ENCODE measurements around the gene ZDHHC3.
"Not testable (repeated sequence)": the region's sequence is repeated elsewhere in the genome, so short reads cannot be mapped to it uniquely, and the experiment has no call there.

The ZDHHC3 gene

DNA sequence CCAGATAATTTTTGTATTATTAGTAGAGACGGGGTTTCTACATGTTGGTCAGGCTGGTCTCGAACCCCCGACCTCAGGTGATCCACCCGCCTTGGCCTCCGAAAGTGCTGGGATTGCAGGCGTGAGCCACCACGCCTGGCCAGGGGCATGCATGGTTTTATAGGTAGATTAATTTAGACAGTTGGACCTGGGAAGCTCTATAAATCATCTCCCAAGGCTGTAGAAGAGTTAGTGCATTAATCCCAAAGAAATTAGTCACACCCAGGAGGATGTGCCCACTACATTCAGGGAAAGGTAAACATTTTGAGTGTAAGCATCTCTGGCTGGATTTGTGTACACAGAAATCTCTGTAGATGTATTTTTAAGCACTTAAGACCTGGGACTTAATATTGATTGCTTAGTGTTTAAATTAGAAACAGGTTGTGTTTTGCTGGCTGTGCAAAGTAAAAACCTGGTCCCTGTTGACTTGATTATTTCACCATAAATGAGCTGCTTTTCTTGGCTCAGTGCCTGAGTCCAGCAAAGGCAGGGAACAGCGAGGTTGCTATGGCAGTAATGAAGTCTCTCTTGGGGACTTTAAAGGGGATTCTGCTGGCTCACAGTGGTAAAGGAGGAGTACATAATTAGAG, 19.3 kb upstream of the ZDHHC3 start:
- peak; percentile 93 for DNase-seq (ENCODE audit: low read depth)

DNA sequence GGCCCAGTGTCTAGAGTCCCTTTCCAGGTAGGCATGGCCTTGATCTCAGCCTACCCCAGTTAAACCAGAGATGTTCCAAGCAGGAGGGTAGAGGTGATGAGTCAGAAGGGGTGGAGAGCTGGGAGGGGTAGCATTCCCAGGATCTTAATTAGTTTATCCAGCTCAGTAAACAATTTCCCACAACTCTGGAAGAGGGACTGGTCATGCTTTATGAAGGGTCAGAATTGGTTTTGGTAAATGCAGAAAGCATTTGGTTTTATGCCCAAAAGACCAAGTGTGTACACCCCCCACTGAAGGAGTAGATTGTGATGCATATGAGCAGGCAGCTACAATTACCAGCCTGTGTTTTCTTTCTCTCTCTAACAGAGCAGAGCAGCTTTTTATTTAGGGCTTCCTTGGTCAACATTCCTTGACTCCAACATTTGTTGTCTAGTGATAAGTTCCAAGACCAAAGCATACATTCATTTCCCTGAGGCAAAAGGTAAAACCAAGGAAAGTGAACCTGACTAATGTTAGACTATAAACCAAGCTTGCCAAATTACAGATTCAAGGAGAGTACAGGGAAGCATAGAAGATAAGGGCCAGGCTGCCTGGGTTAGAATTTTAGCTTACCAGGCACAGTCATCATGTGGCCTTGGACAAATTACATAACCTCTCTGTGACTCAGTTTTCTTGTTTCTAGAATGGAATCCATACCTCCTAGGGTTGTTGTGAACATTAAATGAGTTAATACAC, 17.7 kb upstream of the ZDHHC3 start:
- peak; percentile 88 for DNase-seq (ENCODE audit: low read depth)

DNA sequence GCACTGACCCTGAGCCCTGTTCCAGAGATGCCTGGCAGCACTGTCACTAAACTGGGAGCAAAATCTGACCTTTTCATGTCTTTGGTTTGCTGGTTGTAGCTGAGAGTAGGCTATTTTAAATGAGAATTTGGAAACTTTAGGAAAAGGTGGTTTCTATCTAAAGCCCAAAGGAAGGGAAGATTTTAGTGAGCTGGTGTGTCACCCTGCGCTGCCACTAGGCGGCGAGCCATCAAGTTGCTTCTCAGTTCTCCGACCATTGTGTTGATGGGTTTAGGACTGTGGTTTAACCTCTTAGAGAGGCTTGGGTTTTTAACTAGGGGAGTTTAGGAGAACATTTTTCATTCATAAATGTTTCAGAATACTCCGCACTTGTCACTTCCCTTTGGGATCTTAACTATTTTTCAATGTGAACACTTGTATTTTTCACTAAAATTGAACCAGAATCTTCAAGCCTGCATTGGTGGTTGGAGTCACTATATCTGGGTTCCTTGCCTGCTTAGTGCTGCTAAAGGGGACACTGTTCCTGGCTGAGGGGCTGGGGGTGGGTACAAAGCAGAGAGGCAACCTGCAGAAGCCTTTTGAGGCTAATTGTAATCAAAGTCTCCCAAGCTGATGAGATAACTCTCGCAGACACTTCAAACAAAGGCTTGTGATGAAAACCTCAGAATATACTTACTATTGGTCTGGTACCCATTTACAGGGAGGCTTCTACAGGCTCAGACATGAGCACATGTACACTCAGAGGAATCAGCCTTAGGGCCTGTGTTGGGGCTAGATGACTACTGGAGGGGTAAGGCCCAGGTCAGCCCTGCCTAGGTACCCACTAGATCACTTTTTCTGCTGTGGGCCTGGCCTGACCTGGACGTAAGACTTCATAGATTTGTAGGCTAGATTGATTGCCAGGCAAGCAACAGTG, 16.8 kb upstream of the ZDHHC3 start:
- no peak for DNase-seq (ENCODE audit: low read depth)

DNA sequence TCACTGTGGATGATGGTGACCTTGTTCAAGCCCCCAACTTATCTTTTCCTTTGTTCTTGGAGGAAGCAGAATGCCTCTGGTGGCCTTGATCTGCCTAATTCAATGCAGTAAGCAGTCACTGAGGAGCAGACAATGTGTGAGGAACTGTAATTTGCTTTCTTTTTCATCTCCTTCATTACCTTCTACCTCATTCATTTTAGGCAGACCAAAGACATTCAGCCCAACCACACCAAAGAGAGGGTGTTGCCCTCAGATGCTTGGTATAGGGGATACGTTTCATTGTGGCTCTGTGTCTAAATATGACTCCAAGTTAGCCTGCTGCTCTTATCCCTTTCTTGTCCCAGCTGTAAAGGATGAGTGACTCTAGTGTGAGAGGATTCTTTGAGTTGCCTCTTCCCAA, 15.4 kb upstream of the ZDHHC3 start:
- DNase-seq (ENCODE audit: low read depth), result no peak

DNA sequence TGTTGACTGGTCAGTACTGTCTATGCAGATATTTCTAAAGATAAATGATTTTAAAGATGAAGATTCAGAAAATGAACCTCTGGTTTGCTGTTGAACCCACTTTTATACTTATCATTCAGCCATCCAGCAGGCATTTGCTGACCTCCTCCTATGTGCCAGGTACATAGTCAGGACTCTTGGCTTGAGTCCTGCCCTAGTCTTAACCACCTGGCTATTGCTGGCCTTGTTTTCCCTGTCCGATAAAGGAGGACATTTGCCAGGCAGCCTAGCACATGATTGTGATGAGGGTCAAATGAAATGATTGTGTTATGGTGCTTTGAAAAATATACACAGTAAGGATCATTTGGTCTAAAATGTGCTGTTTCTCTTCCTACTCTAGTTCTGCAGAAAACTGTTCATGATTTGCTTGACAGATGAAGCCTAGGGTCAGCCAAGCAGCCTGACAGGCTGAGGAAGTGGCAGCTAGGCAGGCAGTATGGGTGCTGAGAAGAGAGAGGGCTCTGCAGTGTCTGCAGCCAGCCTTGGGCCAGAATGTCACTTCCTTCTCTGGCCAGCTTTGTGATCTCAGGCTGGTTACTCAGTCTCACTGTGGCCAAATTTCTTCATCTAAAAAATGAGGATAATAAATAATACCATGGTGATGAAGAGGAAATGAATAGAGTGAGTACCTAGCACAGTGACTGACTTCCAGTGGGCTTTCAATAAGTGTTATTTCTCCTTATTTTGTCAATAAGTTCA, 13.8 kb upstream of the ZDHHC3 start:
- DNase-seq (ENCODE audit: low read depth), result no peak

DNA sequence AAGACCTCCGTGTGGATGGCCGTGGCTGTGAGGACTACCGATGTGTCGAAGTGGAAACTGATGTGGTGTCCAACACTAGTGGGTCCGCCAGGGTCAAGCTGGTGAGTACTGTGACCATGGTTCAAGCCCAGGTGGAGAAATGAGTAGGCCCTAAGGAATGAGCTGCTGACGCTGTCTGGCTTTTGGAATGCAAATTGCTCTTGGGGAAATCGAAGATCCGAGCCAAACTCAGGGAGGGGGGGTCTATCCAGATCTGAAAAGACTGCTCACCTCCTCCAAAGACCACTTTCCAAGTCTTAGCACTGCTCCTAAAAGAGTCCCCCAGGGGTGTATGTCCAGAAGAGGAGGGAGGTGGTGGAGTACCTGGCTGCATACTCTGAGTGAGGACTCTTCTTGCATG, 13.2 kb upstream of the ZDHHC3 start:
- DNase-seq (ENCODE audit: low read depth), result no peak

DNA sequence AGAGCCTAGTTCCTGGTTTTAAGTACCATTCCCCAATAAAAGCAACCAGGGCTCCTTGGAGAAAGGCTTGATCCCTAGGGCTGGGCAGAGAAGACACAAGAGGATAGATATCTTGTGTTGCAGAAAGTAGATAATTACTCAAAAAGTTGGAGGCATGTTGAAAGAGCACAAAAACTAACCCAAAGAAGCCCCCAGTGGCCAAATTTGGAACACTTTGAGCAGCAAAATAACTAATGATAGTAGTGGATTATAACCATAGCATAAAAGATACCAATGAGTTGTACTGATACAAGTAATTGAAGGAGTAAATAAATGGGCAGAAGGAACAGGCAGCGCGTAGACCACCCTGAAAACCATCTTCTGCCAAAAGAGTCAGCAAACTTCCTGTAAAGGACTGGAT, 12.1 kb upstream of the ZDHHC3 start:
- peak; percentile 18 for DNase-seq (ENCODE audit: low read depth)

DNA sequence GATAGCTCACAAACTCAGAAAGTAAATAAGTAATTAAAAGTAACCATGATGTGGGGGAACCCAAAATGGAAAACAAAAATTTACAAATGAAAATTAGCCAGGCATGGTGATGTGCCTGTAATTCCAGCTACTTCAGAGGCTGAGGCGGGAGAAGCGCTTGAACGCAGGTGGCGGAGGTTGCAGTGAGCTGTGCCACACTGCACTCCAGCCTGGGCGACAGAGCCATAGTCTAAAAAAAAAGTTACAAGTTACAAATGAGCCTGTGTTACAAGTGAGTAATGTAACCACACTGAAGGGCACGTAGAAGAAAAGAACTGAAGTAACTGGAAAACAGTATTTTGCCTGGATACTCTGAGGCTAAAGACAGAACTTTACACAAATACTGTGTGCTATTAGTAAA, 11.4 kb upstream of the ZDHHC3 start:
- no peak for DNase-seq (ENCODE audit: low read depth)

DNA sequence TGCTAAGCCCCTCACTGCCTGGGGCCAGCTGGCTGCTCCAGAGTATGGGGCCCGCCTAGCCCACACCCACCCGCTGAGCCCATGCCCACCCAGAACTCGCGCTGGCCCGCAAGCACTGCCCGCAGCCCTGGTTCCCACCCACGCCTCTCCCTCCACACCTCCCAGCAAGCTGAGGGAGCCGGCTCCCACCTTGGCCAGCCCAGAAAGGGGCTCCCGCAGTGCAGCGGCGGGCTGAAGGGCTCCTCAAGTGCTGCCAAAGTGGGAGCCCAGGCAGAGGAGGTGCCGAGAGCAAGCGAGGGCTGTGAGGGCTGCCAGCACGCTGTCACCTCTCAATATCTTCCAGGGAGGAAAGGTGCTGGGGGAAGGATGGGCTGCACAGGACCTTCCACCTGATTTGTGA, 10.4 kb upstream of the ZDHHC3 start:
- not testable (repeated sequence) for DNase-seq (ENCODE audit: low read depth)

DNA sequence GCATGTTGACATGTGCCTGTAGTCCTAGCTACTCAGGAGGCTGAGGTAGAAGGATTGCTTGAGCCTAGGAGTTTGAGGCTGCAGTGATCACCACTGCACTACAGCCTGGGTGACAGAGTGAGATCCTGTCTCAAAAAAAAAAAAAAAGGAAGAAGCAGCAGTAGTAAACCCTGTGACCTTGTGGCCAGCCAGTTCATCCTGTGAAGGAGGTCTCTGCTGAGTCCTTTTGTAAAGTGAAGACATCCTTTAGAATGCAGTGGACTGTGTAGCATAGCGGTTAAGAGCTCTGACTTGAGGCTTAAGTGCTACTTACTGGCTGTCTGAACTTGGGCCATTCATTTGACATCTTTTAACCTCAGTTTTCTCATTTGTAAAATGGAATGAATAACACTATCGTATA, 8.4 kb upstream of the ZDHHC3 start:
- no peak for DNase-seq (ENCODE audit: low read depth)

DNA sequence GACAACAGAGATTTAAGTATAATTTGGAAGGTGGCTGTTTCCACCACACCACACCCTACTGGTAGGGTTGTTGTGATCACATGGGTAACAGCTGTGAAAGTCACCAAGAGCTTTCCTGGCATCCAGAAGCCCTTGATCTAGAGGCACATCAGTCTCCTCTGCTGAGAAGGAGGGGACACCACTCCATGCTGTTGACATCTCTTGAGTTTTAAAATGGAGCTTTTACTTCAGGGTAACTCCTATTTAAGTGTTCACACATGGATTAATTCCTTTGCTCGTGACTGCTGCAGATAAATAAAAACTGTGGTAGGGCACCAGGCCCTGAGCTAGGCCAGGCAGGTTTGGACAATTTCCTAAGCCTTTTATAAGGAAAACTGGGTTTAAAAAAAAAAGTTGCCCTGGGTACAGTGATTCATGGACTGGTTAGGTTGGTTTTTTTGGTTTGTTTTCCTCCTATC, 7.5 kb upstream of the ZDHHC3 start:
- DNase-seq (ENCODE audit: low read depth), result peak; percentile 11

DNA sequence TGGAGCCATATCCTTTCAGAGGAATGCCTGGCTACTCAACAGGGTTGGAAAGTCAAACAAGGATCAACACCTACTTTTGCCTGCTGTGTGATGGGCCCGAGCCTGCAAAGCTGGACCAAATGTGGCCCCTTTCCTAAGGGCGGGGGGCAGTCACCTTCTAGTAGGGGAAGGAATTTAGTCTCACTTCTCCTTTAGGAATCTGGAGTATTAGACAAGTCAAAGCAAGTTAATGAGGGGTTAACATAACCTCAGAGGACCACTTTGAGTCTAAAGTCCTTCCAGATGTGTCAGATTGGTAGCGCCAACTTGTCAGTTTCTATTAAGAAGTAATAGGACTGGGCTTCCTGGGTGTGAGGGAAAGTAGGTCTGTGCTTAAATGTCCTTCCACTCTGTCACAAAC, 6.8 kb upstream of the ZDHHC3 start:
- DNase-seq (ENCODE audit: low read depth), result no peak

DNA sequence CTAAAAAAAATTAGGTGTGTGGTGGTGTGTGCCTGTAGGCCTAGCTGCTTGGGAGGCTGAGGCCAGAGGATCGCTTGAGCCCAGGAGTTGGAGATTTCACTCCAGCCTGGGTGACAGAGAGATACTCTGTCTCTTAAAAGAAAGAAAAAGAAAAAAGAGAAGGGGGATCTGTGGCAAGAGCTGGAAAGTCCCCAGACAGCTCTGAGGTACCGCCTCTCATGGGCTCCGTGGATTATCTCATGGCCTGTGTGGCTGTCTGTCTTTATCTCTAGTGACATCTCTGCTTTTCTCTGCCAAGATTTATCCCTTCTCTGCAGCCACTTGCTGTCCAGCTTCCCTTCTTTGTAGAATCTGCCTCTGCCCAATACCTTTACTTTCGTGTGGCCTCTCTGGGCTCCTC, 5.8 kb upstream of the ZDHHC3 start:
- no peak for DNase-seq (ENCODE audit: low read depth)

DNA sequence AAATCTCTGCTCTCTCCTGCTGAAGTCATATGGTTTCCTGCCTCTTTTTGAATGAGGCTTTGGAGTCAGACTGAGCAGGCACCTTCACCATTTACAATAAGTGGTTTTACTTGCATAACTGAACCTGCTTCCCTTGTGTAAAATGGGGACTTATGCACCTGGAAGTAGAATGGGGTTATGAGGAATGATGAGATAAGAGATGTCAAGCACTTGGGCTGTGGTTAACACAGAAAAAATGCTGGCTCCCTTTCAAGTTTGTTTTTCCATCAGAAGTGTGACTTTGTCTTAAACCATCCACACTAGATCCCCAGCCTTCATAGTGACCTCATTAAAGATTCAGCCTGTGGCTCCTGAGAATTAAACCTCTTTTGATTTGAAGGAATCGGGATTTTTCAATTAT, 5.2 kb upstream of the ZDHHC3 start:
- DNase-seq (ENCODE audit: low read depth), result no peak

DNA sequence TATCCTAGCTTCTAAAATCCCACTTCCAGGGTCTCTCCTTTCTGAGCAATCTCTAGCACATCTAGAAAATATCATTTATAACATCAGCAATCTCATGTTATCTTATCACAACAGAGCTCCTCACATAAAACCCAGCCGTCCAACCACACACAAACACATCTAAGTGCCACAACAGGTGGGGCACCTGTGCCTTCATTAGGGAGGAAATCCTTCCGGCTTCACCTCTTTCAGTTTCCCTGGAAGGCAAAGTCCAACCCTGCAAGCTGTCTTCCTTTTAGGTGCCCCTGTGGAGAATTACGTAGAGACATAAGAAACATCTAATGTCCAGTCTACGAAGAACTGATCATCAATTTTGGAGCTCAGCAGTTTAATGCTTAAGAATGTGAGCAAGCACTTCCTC, 1.6 kb downstream of the ZDHHC3 start:
- no peak for DNase-seq (ENCODE audit: low read depth)

DNA sequence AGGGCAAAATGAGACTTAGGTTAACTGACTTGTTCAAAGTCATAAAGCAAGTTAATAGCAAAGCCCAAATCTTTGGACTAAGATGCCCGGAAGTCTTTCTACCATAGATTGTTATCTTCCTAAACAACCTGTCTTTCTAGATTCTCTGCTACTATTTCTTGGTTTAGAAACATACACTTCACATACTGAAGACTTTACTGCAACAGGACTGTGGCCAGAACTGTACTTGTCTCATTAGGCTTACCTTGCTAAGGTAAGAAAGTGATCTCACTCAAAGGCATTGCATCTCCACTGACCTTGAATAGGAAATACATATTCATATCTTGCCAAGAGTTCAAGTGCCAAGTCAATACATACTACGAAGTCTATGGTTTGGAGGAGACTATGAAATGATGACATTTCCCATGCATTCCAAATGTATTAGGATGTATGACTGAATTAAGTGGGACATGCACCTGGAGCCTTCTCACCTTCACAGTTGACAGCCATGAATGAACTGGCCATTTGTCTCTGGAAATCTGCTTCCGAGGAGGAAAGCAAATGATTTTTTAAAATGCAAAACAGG, 5.0 kb downstream of the ZDHHC3 start:
- DNase-seq (ENCODE audit: low read depth), result no peak

DNA sequence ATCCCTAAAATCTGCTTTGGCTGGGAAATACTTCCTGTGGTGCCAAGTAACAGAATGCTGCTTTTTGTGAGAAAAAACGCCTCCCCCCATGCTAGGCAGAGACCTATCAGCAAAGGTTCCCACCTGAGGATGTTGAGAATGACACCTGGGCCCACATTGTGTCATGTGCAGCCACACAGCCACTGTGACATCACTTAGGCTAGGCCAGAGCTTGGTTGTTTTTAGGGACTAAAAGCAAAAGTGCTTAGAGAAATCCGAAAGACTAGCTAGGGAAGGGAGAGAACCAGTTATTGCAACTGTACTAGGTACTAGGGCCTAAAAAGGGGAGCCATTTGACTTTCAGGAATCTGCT, 6.2 kb downstream of the ZDHHC3 start:
- DNase-seq (ENCODE audit: low read depth), result no peak

DNA sequence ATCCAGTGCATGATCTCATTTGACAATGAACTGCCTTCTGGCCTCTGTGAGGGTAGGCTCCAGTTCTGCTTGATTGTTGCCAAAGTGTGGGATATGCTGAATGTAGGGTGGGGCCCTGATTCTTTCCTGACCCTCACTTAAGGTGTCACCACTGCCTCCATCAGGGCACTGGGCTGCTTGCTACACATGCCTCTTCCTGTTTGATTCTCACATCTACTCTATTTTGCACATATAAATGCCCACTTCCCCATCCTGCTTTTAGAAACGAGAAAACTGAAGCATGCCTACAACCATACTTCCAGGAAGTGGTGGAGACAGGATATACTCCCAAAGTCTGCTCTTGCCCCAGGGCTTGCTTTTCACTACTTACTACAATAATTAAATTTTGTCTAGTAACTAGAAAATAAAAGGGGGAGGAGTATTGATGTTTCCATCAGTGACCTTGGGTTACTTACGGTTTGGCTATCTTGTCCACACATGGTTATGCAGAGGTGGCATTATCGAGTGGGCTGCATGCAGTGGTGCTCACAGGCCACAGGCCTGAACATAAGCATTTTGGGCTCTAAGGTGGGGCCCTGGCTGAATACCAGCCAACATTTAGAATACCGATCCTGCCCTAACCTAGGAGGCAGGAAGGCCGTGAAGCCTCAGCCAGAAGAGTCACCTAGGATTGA, 6.7 kb downstream of the ZDHHC3 start:
- DNase-seq (ENCODE audit: low read depth), result no peak

DNA sequence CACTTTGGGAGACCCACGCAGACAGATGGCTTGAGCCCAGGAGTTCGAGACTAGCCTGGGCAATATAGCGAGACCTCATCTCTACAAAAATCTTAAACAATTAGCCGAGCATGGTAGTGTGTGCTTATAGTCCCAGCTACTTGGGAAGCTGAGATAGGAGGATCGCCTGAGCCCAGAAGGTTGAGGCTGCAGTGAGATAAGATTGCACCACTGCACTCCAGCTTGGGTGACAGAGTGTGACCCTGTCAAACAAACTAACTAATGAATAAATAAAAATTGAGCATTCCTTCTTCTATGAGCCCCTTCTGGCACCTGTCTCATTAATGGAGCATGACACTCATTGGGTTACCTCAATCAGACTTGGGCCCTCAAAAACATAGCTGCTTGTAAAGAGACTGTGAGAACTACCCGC, 7.5 kb downstream of the ZDHHC3 start:
- DNase-seq (ENCODE audit: low read depth), result no peak

DNA sequence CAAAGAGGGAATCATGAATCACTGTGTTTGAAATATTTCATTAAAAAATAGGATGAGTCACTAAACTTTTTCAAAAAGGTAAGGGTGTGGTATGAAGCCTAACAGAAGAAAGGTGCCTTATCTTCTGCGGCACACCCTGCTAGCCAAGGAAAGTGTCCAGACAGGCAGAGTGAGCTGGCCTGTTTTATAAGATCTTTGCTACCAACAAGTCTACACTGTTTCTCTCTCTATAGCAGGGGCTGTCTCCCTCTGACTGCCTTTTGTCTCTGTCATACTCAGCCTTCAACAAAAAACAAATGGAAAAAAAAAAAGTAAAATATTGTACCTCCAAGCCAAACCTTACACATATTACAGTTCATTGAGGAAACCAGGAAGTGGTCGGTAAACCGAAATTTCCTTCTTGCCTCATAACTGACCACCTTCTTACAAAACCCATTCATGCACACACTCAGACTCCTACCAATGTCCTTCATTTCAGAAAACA, 9.1 kb downstream of the ZDHHC3 start:
- no peak for DNase-seq (ENCODE audit: low read depth)

DNA sequence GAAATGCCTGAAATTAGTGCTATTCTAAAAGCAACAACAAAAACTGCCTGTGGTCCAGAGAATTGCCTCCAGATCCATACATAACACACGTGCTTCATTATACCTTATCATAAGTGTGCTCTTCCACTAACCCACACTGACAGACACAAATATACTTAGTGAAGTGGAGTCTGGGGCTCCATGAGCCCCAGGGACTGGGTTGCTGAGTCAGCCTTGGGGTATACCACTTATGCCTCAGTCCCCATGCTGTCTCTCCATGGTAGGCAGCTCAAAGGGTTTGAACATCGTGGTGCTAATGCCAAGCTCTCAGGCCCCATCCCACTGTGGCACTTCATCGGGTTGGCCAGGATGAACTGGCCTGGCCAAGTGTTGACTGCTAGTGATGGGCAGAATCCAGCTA, 10.8 kb downstream of the ZDHHC3 start:
- DNase-seq (ENCODE audit: low read depth), result no peak

Data from fibroblast of gingiva (primary cell).